Aorta (tissue), 5 donors: ENCODE results near the gene LMO4. TPM values are rescaled to one million over a fixed set of nuclear protein-coding genes. Genes with fewer than 3 reads are reported as not detected.

ENCODE experiments used
- ATAC-seq: fragments of 200-7000 bp; cut with Tn5 transposase; one replicate; pipeline ENCODE4 v1.9.1; 2022; ENCODE audit warnings: moderate library complexity; ENCODE audit not compliant: low FRiP score
- DNase-seq, 2 donors: peaks; one replicate each; pipeline ENCODE4 v3.0.0-alpha.2; 2020
- H3K27ac ChIP-seq, 2 donors: one replicate each; pipeline ENCODE4 v1.5.1; 2013; ENCODE audit warnings: low read length in 2 of 2, mild to moderate bottlenecking in 2 of 2, moderate library complexity in 2 of 2, control low read depth in 1 of 2, inconsistent platforms in 1 of 2, low read depth in 1 of 2
- H3K27me3 ChIP-seq, 2 donors: one replicate each; pipeline ENCODE4 v1.6.1; 2013; ENCODE audit warnings: control low read depth in 1 of 2, low read length in 1 of 2, mild to moderate bottlenecking in 1 of 2, moderate library complexity in 1 of 2; ENCODE audit not compliant: insufficient read depth in 2 of 2, control insufficient read depth in 1 of 2
- H3K36me3 ChIP-seq, 2 donors: one replicate each; pipeline ENCODE4 v1.6.1; 2013; ENCODE audit warnings: control low read depth in 1 of 2, low read length in 1 of 2, mild to moderate bottlenecking in 1 of 2; ENCODE audit not compliant: insufficient read depth in 2 of 2, control insufficient read depth in 1 of 2
- H3K4me1 ChIP-seq, 2 donors: one replicate each; pipeline ENCODE4 v1.6.1; 2013; ENCODE audit warnings: low read length in 2 of 2, control low read depth in 1 of 2, mild to moderate bottlenecking in 1 of 2, moderate library complexity in 1 of 2; ENCODE audit not compliant: insufficient read depth in 2 of 2, control insufficient read depth in 1 of 2
- H3K4me3 ChIP-seq, 2 donors: one replicate each; pipeline ENCODE4 v1.5.1; 2013; ENCODE audit warnings: low read length in 2 of 2, control low read depth in 1 of 2, mild to moderate bottlenecking in 1 of 2
- H3K9me3 ChIP-seq: one replicate; pipeline ENCODE4 v1.6.1; 2013; ENCODE audit warnings: mild to moderate bottlenecking, low read length; ENCODE audit not compliant: control insufficient read depth
- WGBS, 2 donors: extraction: QIAGEN DNeasy Blood & Tissue Kit; methylation state at CpG; one replicate each; pipeline ENCODE4 v1.1.7; 2013; 5-methylcytosine and 5-hydroxymethylcytosine counted together
- intact Hi-C, 2 donors: fragments of 100-400 bp; cut with DNase I; formaldehyde crosslinking; loops; one replicate each; pipeline versions ENCODE4 v1.14.2 to v1.15.0; 2022
- polyA plus RNA-seq, 2 donors: library from polyadenylated mRNA; stranded (reverse); fragments of 200-250 nt; gene quantifications; one replicate each; pipeline ENCODE4 v1.2.3, GENCODE V29; 2013
- total RNA-seq, 2 donors: library from RNA; stranded (reverse); fragmentation: NEBNext Ultra II Directional; extraction: Animal tissue kit (Norgen Biotek cat#: 25700); gene quantifications; one replicate each; pipeline ENCODE4 v1.2.1, GENCODE V29; 2021
- donor health status: healthy with polysubstance abuse.
- donor health status: Bipolar disorder and iron deficiency.
- donor health status: DM: no; HTN: no; CAD: no.
- donor health status: DM: no; HTN: no; CAD: no.
- donor health status: DM: yes; HTN: yes; CAD: no.

LMO4 gene
- total and polyA plus RNA-seq, 4 donors = 42.5 to 51.8 (median 48.1) TPM

GRCh38 chr1:87295445-87296110 lies 33.1 kb upstream of the LMO4 start:
- H3K27ac ChIP-seq = no peak overlapping the region
- no peaks in the 10 kb centered on the region for H3K9me3 ChIP-seq
- DNase-seq = no peak
- WGBS, 2 donors = 59 to 70% methylated on average over 11 of the region's 11 CpGs
- intact Hi-C loops = loop anchor here (5.0 to 10.0 kb wide), 2 partner anchors 769 to 1012 kb away; no protein-coding TSS in a partner anchor
- no peaks in the 10 kb centered on the region for H3K27me3 ChIP-seq
- H3K4me3 ChIP-seq = no peak overlapping the region
- ATAC-seq = no peak
- no peaks in the 10 kb centered on the region for H3K4me1 ChIP-seq
- no peaks in the 10 kb centered on the region for H3K36me3 ChIP-seq

GRCh38 chr1:87296206-87296605 lies 32.5 kb upstream of the LMO4 start:
- no peaks in the 10 kb centered on the region for H3K9me3 ChIP-seq
- no peak overlapping the region for H3K27ac ChIP-seq
- DNase-seq (no peak), ATAC-seq (no peak)
- WGBS, 2 donors = 90 to 95% methylated on average over 6 of the region's 6 CpGs
- H3K4me3 ChIP-seq = no peak overlapping the region
- no peaks in the 10 kb centered on the region for H3K27me3 ChIP-seq
- intact Hi-C loops = loop anchor here (5.0 to 10.0 kb wide), 2 partner anchors 769 to 1011 kb away; no protein-coding TSS in a partner anchor
- no peaks in the 10 kb centered on the region for H3K36me3 ChIP-seq
- H3K4me1 ChIP-seq = no peaks in the 10 kb centered on the region

- Histone ChIP-seq H3K9me3 (no peaks in the 10 kb centered on the region), H3K36me3 (no peaks in the 10 kb centered on the region), H3K4me3 (no peak overlapping the region), H3K4me1 (no peaks in the 10 kb centered on the region), H3K27ac (no peak overlapping the region), H3K27me3 (no peaks in the 10 kb centered on the region)
- DNase-seq (no peak), ATAC-seq (no peak)
- intact Hi-C loops = loop anchor here (5.0 to 10.0 kb wide), 2 partner anchors 765 to 1008 kb away; no protein-coding TSS in a partner anchor
- 74 to 76% methylated on average over 1 of the region's 1 CpG for WGBS, 2 donors
Measured at GRCh38 chr1:87299661-87300060, 29.0 kb upstream of the LMO4 start.

- ATAC-seq = no peak
- 92 to 93% methylated on average over 8 of the region's 8 CpGs for WGBS, 2 donors
Measured at GRCh38 chr1:87300628-87301027, 28.1 kb upstream of the LMO4 start.

GRCh38 chr1:87305151-87305550 lies 23.5 kb upstream of the LMO4 start:
- Histone ChIP-seq H3K27ac (no peak overlapping the region), H3K4me3 (no peak overlapping the region), H3K36me3 (no peaks in the 10 kb centered on the region), H3K4me1 (no peaks in the 10 kb centered on the region), H3K27me3 (no peaks in the 10 kb centered on the region), H3K9me3 (no peaks in the 10 kb centered on the region)
- no peak for ATAC-seq
- 83 to 95% methylated on average over 5 of the region's 5 CpGs for WGBS, 2 donors
- intact Hi-C loops = no loop called here
- no peak for DNase-seq

More at GRCh38 chr1:87300628-87301027, 28.1 kb upstream of the LMO4 start:
- Histone ChIP-seq H3K27ac (no peak overlapping the region), H3K27me3 (no peaks in the 10 kb centered on the region), H3K9me3 (no peaks in the 10 kb centered on the region), H3K4me3 (no peak overlapping the region), H3K36me3 (no peaks in the 10 kb centered on the region), H3K4me1 (no peaks in the 10 kb centered on the region)
- DNase-seq = no peak
- intact Hi-C loops = no loop called here

- 57 to 63% methylated on average over 7 of the region's 7 CpGs for WGBS, 2 donors
- H3K36me3 ChIP-seq = no peaks in the 10 kb centered on the region
- no peaks in the 10 kb centered on the region for H3K4me1 ChIP-seq
- H3K27me3 ChIP-seq = no peaks in the 10 kb centered on the region
- H3K9me3 ChIP-seq = no peaks in the 10 kb centered on the region
- ATAC-seq = no peak
- H3K27ac ChIP-seq = no peak overlapping the region
- no peak for DNase-seq
- intact Hi-C loops = no loop called here
- H3K4me3 ChIP-seq = no peak overlapping the region
Measured at GRCh38 chr1:87305762-87306161, 22.9 kb upstream of the LMO4 start.

- no peak for ATAC-seq
- intact Hi-C loops = no loop called here
- no peaks in the 10 kb centered on the region for H3K4me1 ChIP-seq
- no peaks in the 10 kb centered on the region for H3K27me3 ChIP-seq
- no peaks in the 10 kb centered on the region for H3K36me3 ChIP-seq
- no peaks in the 10 kb centered on the region for H3K9me3 ChIP-seq
- WGBS, 2 donors = 83 to 89% methylated on average over 8 of the region's 8 CpGs
- H3K4me3 ChIP-seq = no peak overlapping the region
- H3K27ac ChIP-seq = no peak overlapping the region
- DNase-seq = no peak
Measured at GRCh38 chr1:87307306-87307705, 21.4 kb upstream of the LMO4 start.

- ATAC-seq (no peak), DNase-seq (no peak)
- Histone ChIP-seq H3K4me1 (no peaks in the 10 kb centered on the region), H3K27ac (no peak overlapping the region), H3K36me3 (no peaks in the 10 kb centered on the region), H3K4me3 (no peak overlapping the region), H3K27me3 (no peaks in the 10 kb centered on the region), H3K9me3 (no peaks in the 10 kb centered on the region)
- WGBS, 2 donors = 51 to 61% methylated on average over 4 of the region's 4 CpGs
- intact Hi-C loops = no loop called here
Measured at GRCh38 chr1:87307931-87308330, 20.7 kb upstream of the LMO4 start.

- Histone ChIP-seq H3K36me3 (no peaks in the 10 kb centered on the region), H3K27ac (no peak overlapping the region), H3K27me3 (no peaks in the 10 kb centered on the region), H3K4me3 (no peak overlapping the region), H3K4me1 (no peaks in the 10 kb centered on the region), H3K9me3 (no peaks in the 10 kb centered on the region)
- 96% methylated on average over 6 of the region's 6 CpGs for WGBS, 2 donors
- DNase-seq = no peak
- no peak for ATAC-seq
- intact Hi-C loops = no loop called here
Measured at GRCh38 chr1:87314091-87314490, 14.6 kb upstream of the LMO4 start.
